Measurements from ENCODE around the gene ASB10.

GRCh38 chr7:151179946-151180345 is 7.1 kb downstream of the ASB10 start:
- TF ChIP-seq CTCF (conservative IDR thresholded peaks at IDR 0.05 in 1 of 2, IDR thresholded peaks at IDR 0.05 in 1 of 2; ENCODE audit: extremely low read depth in 1 of 2, insufficient read depth in 1 of 2, low read depth in 1 of 2, low read length in 2 of 2) (no peak), EZH2 (IDR thresholded peaks at IDR 0.05; ENCODE audit: borderline replicate concordance, low read length) (no peak)
